SK-N-SH treated with all-trans-retinoic acid at 6 μM for 48 hours (cell line): ENCODE data around the gene IFT27.
"Not testable (repeated sequence)": the region's sequence is repeated elsewhere in the genome, so short reads cannot be mapped to it uniquely, and the experiment has no call there.

ENCODE experiments used
- ATAC-seq: fragments of 200-7000 bp; cut with Tn5 transposase; 3 replicates; pipeline ENCODE4 v1.9.1; 2020; ENCODE audit warnings: mild to moderate bottlenecking, moderate library complexity
- ARNTL ChIP-seq: fragments of 450-650 bp; formaldehyde crosslinking; IDR thresholded peaks from 2 replicates; pipeline ENCODE4 v1.5.0; 2020; ENCODE audit warnings: low read depth, mild to moderate bottlenecking, moderate library complexity, borderline replicate concordance
- BACH2 ChIP-seq: fragments of 250-450 bp; sonication (Bioruptor Pico); IDR thresholded peaks from 2 replicates; pipeline ENCODE4 v1.9.0; 2021; ENCODE audit warnings: mild to moderate bottlenecking, borderline replicate concordance
- CSDC2 ChIP-seq: fragments of 250-450 bp; sonication (Bioruptor Pico); IDR thresholded peaks from 2 replicates; pipeline ENCODE4 v1.5.0; 2020; ENCODE audit warnings: mild to moderate bottlenecking, moderate library complexity
- ESRRG ChIP-seq: fragments of 250-450 bp; sonication (Bioruptor Pico); IDR thresholded peaks from 2 replicates; pipeline ENCODE4 v1.6.1; 2021; ENCODE audit warnings: mild to moderate bottlenecking
- GLIS3 ChIP-seq: fragments of 250-450 bp; sonication (Bioruptor Pico); IDR thresholded peaks from 2 replicates; pipeline ENCODE4 v1.5.0; 2020; ENCODE audit warnings: mild to moderate bottlenecking, moderate library complexity
- ISL1 ChIP-seq: fragments of 250-450 bp; sonication (Bioruptor Pico); IDR thresholded peaks from 2 replicates; pipeline ENCODE4 v2.1.2; 2022; ENCODE audit warnings: mild to moderate bottlenecking, moderate library complexity
- OSR1 ChIP-seq: fragments of 250-450 bp; sonication (Bioruptor Pico); IDR thresholded peaks from 2 replicates; pipeline ENCODE4 v1.8.0; 2022; ENCODE audit warnings: moderate library complexity, mild to moderate bottlenecking, inconsistent platforms
- PPARA ChIP-seq: fragments of 250-450 bp; sonication (Bioruptor Pico); IDR thresholded peaks from 2 replicates; pipeline ENCODE4 v1.5.0; 2020; ENCODE audit warnings: mild to moderate bottlenecking, borderline replicate concordance
- RARB ChIP-seq: fragments of 250-450 bp; sonication (Bioruptor Pico); IDR thresholded peaks from 2 replicates; pipeline ENCODE4 v1.8.0; 2021; ENCODE audit warnings: mild to moderate bottlenecking, moderate library complexity
- SNAI2 ChIP-seq: fragments of 250-450 bp; sonication (Bioruptor Pico); IDR thresholded peaks from 2 replicates; pipeline ENCODE4 v1.5.0; 2020; ENCODE audit warnings: mild to moderate bottlenecking, moderate library complexity
- TCF4 ChIP-seq: fragments of 250-450 bp; sonication (Bioruptor Pico); IDR thresholded peaks from 2 replicates; pipeline ENCODE4 v1.8.0; 2021; ENCODE audit warnings: mild to moderate bottlenecking, moderate library complexity, borderline replicate concordance
- TOX ChIP-seq: fragments of 250-450 bp; sonication (Bioruptor Pico); IDR thresholded peaks from 2 replicates; pipeline ENCODE4 v1.8.0; 2021; ENCODE audit warnings: mild to moderate bottlenecking, moderate library complexity, borderline replicate concordance
- ZC3H10 ChIP-seq: fragments of 250-450 bp; sonication (Bioruptor Pico); IDR thresholded peaks from 2 replicates; pipeline ENCODE4 v1.5.1; 2021; ENCODE audit warnings: mild to moderate bottlenecking, moderate library complexity
- ZFP30 ChIP-seq: fragments of 450-650 bp; formaldehyde crosslinking; IDR thresholded peaks from 2 replicates; pipeline ENCODE4 v1.5.0; 2022; ENCODE audit warnings: mild to moderate bottlenecking, moderate library complexity
- ZNF565 ChIP-seq: fragments of 450-650 bp; formaldehyde crosslinking; conservative IDR thresholded peaks from 2 replicates; pipeline ENCODE4 v1.5.0; 2020; ENCODE audit warnings: low read depth, mild to moderate bottlenecking, moderate library complexity
- ZNF70 ChIP-seq: fragments of 450-650 bp; formaldehyde crosslinking; IDR thresholded peaks from 2 replicates; pipeline ENCODE4 v1.5.0; 2020; ENCODE audit warnings: mild to moderate bottlenecking, moderate library complexity
- ZNF8 ChIP-seq: fragments of 450-650 bp; formaldehyde crosslinking; IDR thresholded peaks from 2 replicates; pipeline ENCODE4 v1.5.0; 2020; ENCODE audit warnings: mild to moderate bottlenecking, moderate library complexity
- TF ChIP-seq, protein P1 (sequence below): fragments of 250-450 bp; sonication (Bioruptor Pico); IDR thresholded peaks from 2 replicates; pipeline ENCODE4 v1.8.0; 2020; ENCODE audit warnings: mild to moderate bottlenecking, moderate library complexity, borderline replicate concordance
- TF ChIP-seq, protein P2 (sequence below): fragments of 250-450 bp; sonication (Bioruptor Pico); IDR thresholded peaks from 2 replicates; pipeline ENCODE4 v1.5.1; 2020; ENCODE audit warnings: low read depth, mild to moderate bottlenecking, moderate library complexity
- TF ChIP-seq, protein P3 (sequence below): fragments of 250-450 bp; sonication (Bioruptor Pico); IDR thresholded peaks from 2 replicates; pipeline ENCODE4 v1.8.0; 2021; ENCODE audit warnings: low read depth, mild to moderate bottlenecking, moderate library complexity, borderline replicate concordance
- TF ChIP-seq, protein P4 (sequence below): fragments of 250-450 bp; sonication (Bioruptor Pico); IDR thresholded peaks from 2 replicates; pipeline ENCODE4 v1.5.1; 2021; ENCODE audit warnings: mild to moderate bottlenecking, moderate library complexity

IFT27 gene

DNA sequence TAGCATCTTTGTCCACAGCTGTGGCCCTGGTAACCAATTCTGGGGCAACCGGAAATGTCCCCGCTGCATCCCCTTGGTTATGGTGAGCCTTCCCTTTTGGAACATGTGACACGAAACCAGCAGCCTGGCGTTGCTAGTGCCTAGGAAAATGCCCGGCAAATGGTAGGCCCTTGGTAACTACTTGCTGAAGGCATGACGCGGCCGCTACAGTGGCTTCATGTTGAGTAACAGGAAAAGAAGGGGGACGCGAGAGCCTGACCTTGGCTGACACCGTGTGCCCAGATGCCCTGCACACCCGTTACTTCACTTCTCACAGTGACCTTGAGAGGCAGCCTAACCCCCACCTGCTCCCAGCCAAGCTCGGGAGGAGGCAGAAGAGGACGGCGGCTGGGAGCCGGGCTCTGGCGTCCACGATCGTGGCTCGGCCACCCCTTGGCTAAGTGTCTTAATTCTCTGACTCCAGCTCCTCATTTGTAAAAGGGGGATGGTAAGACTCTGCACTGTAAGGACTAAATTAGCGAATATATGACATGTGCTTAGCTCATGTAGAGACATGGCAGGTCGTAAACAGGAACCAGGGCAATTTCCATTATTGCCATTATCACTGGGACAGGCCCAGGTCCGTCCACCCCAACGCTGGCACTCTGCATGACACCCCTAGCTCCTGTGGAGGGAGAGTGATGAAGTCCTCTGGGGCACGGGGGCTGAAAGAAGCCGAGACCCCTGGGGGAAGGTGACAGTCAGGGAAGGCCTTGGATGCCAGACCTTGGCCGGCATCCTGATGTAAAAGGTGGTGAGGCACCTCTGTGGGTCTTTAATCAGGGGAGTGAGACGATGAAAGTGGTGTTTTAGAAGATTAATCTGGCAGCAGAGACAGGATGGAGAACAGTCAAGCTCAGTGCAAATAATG is 18.9 kb downstream of the IFT27 start:
- ATAC-seq = no peak
- TF ChIP-seq ZNF8 (no peak), ZNF70 (CRISPR knock-in tag) (no peak), TOX (CRISPR knock-in tag) (no peak), ZNF565 (CRISPR knock-in tag) (no peak), ARNTL (CRISPR knock-in tag) (no peak), OSR1 (CRISPR knock-in tag) (no peak), PPARA (no peak), GLIS3 (CRISPR knock-in tag) (no peak), CSDC2 (CRISPR knock-in tag) (no peak), BACH2 (no peak), RARB (CRISPR knock-in tag) (no peak), ESRRG (CRISPR knock-in tag) (no peak), ZFP30 (CRISPR knock-in tag) (no peak), ISL1 (CRISPR knock-in tag) (no peak), ZC3H10 (CRISPR knock-in tag) (no peak), SNAI2 (no peak)
- TF ChIP-seq, protein P1, sequence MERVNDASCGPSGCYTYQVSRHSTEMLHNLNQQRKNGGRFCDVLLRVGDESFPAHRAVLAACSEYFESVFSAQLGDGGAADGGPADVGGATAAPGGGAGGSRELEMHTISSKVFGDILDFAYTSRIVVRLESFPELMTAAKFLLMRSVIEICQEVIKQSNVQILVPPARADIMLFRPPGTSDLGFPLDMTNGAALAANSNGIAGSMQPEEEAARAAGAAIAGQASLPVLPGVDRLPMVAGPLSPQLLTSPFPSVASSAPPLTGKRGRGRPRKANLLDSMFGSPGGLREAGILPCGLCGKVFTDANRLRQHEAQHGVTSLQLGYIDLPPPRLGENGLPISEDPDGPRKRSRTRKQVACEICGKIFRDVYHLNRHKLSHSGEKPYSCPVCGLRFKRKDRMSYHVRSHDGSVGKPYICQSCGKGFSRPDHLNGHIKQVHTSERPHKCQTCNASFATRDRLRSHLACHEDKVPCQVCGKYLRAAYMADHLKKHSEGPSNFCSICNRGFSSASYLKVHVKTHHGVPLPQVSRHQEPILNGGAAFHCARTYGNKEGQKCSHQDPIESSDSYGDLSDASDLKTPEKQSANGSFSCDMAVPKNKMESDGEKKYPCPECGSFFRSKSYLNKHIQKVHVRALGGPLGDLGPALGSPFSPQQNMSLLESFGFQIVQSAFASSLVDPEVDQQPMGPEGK (CRISPR knock-in tag) = no peak
- TF ChIP-seq, protein P2, sequence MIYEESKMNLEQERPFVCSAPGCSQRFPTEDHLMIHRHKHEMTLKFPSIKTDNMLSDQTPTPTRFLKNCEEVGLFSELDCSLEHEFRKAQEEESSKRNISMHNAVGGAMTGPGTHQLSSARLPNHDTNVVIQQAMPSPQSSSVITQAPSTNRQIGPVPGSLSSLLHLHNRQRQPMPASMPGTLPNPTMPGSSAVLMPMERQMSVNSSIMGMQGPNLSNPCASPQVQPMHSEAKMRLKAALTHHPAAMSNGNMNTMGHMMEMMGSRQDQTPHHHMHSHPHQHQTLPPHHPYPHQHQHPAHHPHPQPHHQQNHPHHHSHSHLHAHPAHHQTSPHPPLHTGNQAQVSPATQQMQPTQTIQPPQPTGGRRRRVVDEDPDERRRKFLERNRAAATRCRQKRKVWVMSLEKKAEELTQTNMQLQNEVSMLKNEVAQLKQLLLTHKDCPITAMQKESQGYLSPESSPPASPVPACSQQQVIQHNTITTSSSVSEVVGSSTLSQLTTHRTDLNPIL = no peak
- TF ChIP-seq, protein P3, sequence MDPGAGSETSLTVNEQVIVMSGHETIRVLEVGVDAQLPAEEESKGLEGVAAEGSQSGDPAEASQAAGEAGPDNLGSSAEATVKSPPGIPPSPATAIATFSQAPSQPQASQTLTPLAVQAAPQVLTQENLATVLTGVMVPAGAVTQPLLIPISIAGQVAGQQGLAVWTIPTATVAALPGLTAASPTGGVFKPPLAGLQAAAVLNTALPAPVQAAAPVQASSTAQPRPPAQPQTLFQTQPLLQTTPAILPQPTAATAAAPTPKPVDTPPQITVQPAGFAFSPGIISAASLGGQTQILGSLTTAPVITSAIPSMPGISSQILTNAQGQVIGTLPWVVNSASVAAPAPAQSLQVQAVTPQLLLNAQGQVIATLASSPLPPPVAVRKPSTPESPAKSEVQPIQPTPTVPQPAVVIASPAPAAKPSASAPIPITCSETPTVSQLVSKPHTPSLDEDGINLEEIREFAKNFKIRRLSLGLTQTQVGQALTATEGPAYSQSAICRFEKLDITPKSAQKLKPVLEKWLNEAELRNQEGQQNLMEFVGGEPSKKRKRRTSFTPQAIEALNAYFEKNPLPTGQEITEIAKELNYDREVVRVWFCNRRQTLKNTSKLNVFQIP = no peak
- TF ChIP-seq, all 23 proteins: peak for 0

DNA sequence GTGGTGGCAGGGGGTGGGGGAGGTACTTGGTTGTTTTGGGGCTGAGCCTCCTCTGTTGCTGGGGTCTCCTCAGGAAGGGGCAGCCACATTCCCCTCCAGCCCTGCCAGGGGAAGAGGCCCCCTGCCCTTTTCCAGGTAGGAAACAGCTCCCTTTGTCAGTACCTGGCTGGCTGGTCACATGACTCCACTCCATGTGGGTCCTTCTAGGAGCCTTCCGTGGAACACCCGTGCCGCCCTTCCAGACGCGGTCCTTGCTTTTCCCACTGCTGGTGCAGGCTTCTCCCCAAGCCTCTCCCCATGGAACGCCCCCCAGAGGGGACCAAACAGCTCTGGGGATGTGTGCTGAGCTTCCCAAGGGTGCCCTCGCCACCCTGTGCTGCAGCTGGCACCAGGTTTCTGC is 19.9 kb downstream of the IFT27 start:
- no peak for ATAC-seq
- TF ChIP-seq, protein P4, sequence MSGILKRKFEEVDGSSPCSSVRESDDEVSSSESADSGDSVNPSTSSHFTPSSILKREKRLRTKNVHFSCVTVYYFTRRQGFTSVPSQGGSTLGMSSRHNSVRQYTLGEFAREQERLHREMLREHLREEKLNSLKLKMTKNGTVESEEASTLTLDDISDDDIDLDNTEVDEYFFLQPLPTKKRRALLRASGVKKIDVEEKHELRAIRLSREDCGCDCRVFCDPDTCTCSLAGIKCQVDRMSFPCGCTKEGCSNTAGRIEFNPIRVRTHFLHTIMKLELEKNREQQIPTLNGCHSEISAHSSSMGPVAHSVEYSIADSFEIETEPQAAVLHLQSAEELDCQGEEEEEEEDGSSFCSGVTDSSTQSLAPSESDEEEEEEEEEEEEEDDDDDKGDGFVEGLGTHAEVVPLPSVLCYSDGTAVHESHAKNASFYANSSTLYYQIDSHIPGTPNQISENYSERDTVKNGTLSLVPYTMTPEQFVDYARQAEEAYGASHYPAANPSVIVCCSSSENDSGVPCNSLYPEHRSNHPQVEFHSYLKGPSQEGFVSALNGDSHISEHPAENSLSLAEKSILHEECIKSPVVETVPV = no peak
- TF ChIP-seq ARNTL (CRISPR knock-in tag) = no peak
- TF ChIP-seq, protein P3 = no peak
- no peak for TF ChIP-seq ZNF70 (CRISPR knock-in tag)
- no peak for TF ChIP-seq OSR1 (CRISPR knock-in tag)
- TF ChIP-seq TOX (CRISPR knock-in tag) = no peak
- no peak for TF ChIP-seq RARB (CRISPR knock-in tag)

DNA sequence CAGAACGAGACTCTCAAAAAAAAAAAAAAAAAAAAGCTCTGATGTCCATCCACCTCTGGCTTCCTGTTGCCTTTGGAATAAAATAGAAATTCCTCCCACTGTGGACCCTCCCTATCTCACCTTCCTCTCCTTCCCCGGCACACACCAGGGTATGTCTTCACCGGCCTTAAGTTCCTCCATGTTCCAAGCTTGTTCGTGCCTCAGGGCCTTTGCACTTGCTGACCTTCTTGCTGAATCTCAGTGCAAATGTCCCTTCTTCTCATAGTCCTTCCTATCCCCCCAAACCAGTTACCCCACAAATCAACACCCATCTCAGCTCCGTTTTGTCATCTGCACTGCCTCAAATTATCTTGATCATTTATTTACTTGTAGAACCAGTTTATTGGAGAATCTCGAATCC is 20.6 kb downstream of the IFT27 start:
- no peak for ATAC-seq
- TF ChIP-seq ZC3H10 (CRISPR knock-in tag) (no peak), TCF4 (CRISPR knock-in tag) (no peak)
- TF ChIP-seq, protein P3 = no peak

DNA sequence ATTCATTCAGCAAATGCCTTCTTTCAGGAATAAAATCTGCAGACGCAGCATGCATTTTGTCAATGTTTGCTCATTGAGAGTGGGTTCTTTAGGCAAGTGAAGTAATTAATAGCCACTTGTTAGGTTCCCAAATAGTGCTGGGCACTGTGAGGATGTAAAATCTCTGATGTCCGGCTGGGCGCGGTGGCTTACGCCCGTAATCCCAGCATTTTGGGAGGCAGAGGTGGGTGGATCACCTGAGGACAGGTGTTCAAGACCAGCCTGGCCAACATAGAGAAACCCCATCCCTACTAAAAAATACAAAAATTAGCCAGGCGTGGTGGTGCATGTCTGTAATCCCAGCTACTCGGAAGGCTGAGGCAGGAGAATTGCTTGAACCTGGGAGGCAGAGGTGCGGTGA is 21.0 kb downstream of the IFT27 start:
- not testable (repeated sequence) for ATAC-seq
